ENCODE results near the gene INPP5A.

DNA sequence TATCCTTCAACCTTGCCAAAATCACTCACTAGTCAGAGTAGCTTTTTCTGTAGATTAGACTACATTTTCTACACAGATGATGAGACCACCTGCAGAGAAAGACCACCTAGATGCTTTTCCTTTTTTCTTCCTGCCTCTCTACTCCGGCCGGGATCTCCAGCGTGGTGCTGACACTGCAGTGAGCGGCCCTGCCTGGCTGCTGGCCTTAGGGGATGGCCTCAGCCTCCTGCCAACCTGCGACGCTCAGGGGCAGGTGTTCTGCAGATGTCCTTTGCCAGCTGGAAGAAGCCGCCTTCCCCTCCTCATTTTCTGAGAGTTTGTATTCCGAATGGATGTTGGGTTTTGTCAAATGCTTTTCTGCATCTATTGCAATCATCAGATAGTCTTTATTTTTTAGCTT lies 291.8 kb downstream of the INPP5A start:
- TF ChIP-seq, protein P1, sequence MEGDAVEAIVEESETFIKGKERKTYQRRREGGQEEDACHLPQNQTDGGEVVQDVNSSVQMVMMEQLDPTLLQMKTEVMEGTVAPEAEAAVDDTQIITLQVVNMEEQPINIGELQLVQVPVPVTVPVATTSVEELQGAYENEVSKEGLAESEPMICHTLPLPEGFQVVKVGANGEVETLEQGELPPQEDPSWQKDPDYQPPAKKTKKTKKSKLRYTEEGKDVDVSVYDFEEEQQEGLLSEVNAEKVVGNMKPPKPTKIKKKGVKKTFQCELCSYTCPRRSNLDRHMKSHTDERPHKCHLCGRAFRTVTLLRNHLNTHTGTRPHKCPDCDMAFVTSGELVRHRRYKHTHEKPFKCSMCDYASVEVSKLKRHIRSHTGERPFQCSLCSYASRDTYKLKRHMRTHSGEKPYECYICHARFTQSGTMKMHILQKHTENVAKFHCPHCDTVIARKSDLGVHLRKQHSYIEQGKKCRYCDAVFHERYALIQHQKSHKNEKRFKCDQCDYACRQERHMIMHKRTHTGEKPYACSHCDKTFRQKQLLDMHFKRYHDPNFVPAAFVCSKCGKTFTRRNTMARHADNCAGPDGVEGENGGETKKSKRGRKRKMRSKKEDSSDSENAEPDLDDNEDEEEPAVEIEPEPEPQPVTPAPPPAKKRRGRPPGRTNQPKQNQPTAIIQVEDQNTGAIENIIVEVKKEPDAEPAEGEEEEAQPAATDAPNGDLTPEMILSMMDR (IDR thresholded peaks at IDR 0.05): no peak
- TF ChIP-seq POLR2A (IDR thresholded peaks at IDR 0.05) (no peak), EP300 (IDR thresholded peaks at IDR 0.05; ENCODE audit: low read depth) (no peak)

Measured in transverse colon (tissue), 3 donors.